A549 treated with dexamethasone at 1 μM for 4 hours (cell line): ENCODE data around the gene SH3D19. TPM values are rescaled to one million over a fixed set of nuclear protein-coding genes. Genes with fewer than 3 reads are reported as not detected.

Experiments
- total RNA-seq: library from RNA; stranded (reverse); fragments of 200-300 nt; extraction: Qiagen RNA extraction; gene quantifications from 5 replicates; pipeline ENCODE4 v1.2.3, GENCODE V29; 2022

Gene SH3D19
- 17.8 to 25.2 TPM (median 24.0 TPM) in 5 replicates for total RNA-seq

GRCh38 chr4:151325111-151325948 lies at the start of gene SH3D19:
SH3D19 (minus strand) TSS chr4:151325605; CDS start chr4:151325352, 253 bp downstream.

GRCh38 chr4:151276787-151277562 lies 48.4 kb downstream of the SH3D19 start, which contains the start of gene PRSS48:
PRSS48 (plus strand) TSS chr4:151277161; CDS start chr4:151277173, 12 bp downstream.

GRCh38 chr4:151099229-151099975 lies 226.0 kb downstream of the SH3D19 start, which contains the start of gene RPS3A:
RPS3A (plus strand) TSS chr4:151099628; CDS start chr4:151099653, 25 bp downstream.

Other genes starting within 250 kb of the SH3D19 start
- gene RPS3A, start 226.0 kb downstream of the SH3D19 start, total RNA-seq: 1,386 to 1,713 TPM (median 1,445 TPM) in 5 replicates
- not detected in 5 replicates for gene PRSS48, start 48.4 kb downstream of the SH3D19 start, total RNA-seq
- 0.06 to 0.42 TPM (median 0.21 TPM) in 5 replicates for gene FHIP1A, start 83.6 kb upstream of the SH3D19 start, total RNA-seq